ENCODE measurements around the gene AMBRA1.

AMBRA1 gene

DNA sequence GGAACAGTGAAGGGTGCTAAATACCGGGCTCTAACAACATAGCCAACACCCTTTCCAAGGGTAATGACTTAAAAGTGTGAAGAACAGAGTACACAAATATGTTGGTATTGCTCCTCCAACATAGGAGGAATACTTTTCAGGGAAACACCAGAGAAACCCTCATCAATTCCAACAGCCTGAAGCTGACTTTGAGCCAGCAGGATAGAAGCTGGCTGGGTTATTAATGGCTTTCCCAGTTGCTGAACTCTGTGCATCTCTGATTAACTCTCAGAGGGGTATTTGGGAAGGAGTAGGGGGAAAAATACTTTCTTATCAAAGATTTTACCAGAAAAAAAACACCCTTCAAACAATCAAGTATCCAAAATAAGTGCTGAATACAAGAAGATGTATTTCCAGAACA lies 95.6 kb downstream of the AMBRA1 start:
- no peak for DNase-seq

DNA sequence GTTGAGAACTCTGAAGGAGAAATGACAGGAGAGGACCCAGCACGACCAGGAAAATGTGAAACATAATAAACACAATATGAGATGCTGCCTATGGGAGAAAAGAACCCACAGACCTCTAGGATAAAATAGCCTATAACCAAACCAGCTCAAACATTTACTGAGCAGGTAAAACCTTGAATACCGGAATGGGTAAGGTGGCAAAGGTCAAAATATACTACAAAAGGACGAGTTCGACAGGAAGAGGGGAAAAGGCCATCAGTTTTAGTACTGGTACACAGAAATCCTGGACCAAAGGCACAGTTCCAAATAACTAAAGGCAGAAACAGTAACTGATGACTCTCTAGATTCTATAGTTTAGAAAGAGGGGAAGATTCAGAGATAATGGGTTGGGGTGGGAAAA lies 96.3 kb downstream of the AMBRA1 start:
- no peak for DNase-seq

DNA sequence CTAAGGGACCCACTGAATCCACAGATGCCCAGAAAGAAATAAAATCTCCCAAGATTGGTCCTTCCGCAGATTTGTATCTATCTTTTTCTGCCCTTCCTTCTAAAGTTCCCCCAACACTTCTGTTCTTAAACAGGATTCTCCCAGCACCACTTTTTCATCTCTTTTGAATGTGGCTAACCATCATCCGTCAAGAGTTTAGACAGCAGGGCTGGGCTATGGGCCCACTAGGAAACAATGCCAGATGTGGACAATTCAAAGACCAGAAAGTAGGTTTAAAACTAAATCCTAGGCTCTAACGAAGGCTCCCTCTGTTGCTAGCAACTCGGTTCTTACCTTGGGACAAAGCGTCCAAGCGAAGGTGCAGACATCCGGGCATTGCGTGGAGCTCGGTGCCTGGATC lies 100.0 kb downstream of the AMBRA1 start:
- DNase-seq: no peak

DNA sequence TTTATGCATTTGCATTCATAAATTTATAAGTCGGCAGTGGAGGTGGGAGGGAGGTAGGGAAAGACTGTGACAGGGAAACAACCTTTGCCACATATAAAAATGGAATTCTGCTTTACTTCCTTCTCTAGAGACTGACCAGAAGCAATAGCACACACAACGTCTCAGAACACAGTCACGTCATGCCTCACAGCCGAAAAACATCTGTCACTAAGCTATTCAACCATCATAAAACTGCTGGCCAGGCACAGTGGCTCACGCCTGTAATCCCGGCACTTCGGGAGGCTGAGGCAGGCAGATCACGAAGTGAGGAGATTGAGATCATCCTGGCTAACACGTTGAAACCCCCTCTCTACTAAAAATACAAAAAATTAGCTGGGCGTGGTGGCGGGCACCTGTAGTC lies 101.3 kb downstream of the AMBRA1 start:
- DNase-seq: no peak

DNA sequence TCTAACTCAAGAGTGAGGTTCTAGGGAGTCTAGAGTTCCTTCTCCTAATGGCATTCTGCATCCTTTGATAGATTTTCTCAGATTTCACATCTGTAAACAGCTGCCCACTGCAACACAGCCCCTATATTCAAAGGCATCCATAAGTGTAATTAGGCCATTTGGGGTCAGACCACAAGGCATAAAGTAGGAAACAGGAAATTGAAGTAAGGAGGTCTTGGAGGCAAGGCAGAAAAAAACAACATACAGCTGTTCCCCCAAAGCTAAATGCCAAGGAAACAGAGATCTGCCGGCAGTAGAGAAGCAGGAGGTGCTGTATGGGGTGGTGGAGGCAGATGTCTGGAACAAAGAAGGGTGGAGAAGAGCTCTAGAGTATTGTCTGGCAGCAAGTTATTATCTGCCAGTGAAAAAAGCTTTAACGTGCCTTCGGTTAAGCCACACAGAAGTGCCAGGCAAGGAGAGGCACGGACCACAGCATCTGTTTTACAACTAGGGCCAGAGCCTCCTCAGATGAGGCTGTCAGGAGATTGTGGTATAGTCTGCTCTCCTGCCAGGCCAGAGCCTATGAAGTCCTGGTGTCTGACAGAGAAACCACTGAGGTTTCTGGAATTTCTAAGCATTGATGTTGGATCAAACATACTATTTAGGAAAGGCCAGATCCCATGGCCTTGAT lies 102.0 kb downstream of the AMBRA1 start:
- DNase-seq: no peak

DNA sequence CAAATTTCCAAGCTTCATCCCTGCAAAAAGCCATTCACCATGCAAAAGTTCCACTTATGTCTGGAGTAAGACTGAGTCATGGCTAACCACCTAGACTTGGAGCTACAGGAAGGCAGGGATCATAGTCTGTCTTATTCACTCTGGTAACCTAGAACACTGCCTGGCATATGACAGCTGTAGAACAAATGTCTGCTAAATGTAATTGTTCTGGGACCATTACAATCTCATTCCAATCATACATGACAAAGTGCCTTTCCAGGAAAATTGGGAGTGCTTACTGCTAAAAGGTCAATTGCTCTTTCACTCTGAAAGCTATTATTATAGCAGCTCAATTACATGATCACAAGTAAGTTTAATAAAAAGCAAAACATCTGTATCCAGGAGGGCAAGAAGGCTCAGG lies 103.2 kb downstream of the AMBRA1 start:
- no peak for DNase-seq

DNA sequence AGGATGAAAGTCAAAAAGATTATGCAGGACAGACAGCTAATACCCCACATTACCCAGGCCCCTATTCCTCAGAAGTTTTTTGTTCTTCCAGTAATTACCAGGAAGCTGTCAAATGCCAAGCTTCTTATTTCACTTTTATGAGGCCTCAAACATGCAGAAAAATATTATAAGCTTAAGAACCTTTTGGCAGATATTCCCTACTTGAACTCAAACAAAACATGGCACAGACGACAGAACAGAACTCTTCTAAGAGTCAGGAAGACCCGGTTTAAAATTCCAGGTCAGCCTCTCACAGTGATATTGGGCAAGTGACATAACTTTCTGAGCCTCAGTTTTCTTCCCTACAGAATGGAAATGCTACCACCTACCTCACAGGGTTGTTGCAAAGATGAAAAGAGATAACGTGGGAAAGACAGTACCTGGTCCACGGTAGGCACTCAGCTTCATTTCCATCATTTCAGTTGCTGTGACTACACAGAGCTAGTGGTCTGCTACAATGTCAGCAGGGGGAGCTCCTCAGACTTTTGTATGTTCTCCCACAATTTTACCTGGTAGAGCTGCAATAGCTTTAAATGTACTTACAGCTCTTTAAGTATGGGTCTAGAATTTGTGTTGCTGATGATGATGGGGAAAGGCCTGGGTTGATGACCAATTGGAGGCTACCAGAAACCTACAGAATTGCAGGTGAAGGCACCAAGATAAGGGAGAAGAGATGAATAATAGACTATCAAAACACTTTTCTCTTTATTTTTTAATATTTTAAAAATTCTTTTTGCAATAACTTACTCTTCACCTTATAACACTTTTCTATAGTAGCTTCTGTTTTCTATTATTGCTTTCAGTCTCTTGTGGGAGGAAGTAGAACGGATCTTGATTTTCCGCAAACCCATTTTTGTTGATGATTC lies 103.9 kb downstream of the AMBRA1 start:
- DNase-seq: peak; percentile 6

DNA sequence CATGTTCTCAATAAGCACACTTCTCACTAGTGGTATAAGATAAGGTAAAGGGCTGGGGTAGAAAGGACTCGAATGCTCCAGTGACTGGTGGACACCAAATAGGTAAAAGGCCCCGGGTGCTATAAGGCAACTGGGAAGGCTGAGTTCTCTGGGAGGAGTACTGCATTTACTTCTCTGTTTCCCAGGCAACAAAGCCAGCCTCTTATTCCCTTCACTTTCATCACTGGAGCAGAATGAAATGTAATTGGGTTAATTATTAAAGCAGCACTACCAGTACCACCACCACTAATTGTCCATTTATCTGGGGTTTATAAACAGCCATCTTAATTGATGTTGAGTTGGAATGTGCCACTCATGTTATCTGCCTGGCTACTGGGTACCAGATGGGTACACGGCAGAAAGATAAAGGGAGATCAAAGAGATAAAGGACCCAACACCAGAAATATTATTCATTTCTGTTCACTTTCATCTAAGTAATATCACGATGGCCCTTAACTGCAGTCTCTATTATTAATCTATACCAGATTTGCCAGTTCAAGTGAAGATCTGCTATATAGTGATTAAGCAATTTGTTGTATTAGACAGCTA lies 107.9 kb downstream of the AMBRA1 start:
- DNase-seq: no peak

DNA sequence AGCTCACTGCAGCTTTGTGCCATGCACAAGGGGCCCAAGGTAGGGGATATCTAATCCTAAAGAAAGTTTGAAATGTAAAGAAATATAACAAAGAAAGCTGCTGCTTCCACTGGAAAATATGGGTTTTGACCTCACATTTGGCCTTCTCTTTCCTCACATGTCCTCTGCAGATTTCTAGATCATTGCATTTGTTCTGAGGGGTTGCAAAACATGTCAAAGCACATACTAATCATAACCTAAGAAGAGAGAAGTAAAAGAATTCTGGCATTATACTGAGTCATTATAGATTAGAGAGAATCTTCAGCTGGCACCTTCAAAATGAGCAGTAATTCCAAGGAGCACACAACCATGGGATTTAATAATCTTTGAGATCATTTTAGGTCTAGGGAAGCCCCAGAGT lies 109.7 kb downstream of the AMBRA1 start:
- DNase-seq: no peak

DNA sequence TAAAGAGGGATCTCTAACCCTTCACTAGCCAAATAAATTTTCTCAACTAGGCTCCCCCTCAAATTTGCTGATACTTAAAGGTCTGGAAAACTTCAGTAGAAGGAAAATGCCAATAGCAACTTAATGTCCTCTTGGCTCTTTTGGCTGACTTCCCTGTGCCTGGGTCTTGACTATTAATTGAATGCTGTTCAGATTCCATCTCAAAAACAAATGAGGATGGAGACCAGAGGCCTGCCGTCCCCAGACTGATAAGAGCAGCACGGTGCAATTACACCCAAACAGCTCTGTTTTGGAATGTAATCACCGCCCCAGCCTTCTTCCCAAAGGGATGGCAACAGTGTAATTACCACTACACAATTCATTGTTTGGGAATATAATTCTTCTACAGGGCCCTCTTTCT lies 112.9 kb downstream of the AMBRA1 start:
- no peak for DNase-seq

DNA sequence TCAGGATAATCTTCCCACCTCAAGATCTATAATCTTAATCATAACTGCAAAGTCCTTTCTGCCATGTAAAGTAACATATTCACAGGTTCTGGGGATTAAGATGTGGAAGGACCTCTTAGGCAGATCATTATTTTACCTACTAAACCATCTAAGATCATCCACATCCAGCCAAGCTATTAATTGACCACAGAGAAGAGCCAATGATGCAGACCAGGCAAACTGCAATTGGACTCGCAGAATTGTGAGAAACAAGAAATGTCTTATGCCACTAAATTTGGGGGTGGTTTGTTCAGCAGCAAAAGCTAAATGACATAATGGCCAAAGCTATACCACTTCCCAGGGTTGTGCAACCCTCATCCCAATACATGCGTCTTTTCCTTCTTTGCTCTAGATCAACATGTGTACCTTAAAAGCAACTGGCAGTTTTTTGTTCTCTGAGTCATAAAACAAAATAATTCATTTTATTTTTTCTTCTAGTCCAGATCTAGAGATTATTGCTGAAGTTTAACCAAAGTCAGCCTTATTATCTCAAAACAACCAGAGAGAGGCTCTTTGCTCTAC lies 113.6 kb downstream of the AMBRA1 start:
- DNase-seq: no peak

DNA sequence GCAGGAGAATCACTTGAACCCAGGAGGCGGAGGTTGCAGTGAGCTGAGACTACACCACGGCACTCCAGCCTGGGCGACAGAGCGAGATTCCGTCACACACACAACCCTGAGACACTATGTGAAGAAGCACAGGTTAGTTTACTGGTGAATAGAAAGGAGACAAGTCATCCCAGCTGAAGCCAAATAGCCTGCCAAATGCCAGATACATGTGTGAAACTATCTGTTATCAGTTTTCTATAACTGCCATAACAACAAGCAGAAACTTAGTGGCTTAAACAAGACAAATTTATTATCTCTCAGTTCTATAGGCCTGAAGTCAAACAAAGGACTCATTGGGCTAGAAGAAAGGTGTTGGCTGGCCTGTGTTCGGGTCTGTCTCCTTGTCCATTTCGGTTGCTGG lies 114.2 kb downstream of the AMBRA1 start:
- no peak for DNase-seq

DNA sequence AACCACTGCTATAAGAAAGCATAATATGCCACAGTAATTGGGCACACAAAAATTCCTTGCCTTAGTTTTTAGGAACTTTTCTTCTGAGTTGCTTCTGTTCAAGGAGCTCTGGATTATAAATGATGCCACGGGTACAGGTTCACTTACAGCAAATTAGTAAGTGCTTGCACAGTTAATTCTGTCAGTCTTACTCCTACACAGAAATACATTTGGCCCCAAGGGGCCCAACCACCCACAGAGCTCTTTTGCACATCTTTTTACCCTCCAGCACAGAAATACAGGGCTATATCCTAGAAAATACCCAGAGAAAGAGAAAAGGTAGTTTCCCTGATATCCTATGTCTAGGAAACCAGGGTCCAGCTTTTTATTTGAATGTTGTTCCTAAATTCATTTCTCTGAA lies 115.6 kb downstream of the AMBRA1 start:
- no peak for DNase-seq

DNA sequence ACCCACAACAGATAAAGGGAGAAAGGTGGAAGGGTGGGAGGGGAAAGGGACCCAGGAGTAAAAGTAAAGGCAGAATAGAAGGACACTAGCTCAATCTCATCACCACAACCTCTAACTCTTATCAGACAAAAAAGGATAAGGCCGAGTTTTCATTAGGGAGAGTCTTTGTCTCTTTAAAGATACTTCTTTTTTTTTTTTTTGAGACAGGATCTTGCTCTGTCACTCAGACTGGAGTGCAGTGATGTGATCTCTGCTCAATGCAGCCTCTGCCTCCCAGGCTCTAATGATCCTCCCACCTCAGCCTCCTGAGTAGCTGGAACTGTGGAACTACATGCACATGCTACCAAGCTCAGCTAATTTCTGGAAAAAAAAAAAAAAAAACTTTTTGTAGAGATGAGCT lies 116.7 kb downstream of the AMBRA1 start:
- no peak for DNase-seq

DNA sequence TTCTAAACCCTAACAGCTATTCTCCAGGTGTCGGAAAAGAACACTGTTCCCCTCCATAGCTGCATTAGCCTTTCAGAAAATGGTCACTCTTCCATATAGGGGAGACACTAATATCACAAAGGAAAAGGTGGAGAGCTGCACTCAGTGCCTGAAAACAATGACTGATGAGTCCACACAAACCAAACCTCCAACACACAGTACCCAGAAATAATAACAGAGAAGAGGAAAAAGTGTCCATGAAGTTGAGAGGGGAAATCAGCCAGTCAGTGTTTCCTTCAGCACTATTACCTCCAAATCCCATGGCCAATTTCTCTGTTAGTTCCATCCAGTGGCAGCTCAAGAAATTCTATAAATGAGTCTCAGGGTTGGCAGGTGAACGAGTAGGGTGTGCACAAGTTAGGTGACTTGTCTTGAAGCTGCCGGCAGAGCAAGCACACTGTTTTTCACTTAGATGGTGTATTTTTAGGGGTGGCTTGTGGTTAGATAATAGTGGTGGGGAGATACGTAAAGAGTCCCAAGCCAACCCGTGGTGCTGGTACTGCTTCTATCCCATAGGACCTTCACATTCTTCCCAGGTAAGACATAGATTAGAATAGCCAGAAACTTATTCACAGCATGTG lies 117.8 kb downstream of the AMBRA1 start:
- DNase-seq: no peak

DNA sequence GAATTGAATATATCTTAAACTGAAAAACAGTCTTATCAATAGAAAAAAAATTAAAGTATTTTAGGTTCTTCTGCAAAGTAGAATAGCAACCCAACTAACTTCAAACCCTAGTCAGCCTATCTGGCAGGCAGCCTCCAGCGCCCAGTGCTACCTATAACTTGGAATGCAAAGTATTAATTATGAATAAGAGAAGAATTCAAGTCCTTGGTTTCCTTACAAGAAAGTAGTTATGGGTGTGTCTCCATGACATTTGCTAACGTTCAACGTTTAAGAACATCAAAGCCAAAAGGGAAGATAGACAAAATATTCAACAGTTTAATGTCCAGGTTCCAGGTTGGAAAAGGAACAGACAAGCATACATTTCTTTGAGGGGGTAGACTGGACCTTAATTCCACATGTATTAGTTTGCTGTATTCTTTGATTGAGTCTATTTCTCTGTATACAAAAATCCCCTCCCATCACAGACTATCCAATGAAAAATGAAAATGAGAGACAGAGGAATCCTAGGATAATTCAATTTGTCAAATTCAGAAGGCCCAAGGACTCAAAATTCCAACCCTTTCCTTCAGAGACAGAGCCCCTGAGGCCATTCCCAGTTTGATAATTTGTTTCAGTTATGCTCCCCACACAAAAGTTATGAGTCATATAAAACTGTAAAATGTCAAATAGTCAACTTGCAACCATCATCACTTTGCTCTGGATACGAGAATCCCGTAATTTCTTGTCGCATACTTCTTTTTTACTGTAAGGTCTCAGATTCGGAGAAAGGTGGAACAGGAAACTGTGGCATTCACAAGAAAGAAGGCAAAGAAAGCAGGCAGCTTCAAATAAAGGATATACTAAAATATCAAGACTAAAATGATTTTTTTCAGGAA lies 118.5 kb downstream of the AMBRA1 start:
- DNase-seq: no peak

DNA sequence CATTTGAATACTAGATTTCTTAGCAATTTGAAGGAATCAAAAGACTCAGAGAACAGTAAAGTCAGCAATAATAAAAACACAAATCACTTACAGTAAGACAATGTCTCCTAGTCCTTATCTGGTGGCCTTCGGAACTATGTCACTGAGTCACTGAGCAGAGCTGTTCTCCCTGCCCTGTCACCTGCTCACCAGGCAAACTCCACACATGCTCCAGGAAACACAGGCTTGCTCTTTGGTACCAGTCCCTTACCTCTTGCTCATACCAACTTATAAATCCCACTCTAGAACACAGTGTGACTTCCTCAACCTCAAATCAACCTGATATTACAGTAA lies 121.2 kb downstream of the AMBRA1 start:
- no peak for DNase-seq

DNA sequence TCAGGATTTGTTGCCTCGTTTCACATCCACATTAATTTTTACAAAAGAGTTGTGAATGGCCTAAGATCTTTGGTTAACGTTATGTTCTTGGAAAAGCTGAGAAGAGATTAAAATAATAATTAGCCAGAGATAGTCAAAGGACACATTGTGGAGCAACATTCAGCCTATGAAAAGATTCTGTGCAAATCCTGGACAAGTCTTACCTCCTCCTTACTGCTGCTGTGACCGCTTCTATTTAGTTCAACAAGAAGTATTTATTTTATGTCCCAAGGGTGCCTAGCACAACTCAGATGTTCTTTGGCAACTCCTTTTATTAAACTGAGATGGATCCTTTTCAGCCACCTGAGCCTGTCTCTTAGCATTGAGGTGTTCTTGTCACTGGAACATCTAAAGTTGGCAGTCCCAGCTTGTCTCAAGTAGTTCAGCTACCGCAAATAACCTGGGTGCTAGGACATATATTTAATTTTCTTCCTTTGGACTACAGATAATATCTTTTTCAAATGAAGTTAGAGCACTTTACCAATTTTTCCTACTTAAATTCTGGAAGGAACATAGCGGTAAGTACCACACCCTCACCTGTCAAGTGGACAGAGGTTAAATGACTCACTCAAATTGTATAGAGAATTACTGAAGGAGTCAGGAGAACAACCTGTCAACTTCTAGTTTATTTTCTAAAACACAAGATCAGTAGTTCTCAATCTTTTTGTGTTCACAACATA lies 121.7 kb downstream of the AMBRA1 start:
- no peak for DNase-seq

DNA sequence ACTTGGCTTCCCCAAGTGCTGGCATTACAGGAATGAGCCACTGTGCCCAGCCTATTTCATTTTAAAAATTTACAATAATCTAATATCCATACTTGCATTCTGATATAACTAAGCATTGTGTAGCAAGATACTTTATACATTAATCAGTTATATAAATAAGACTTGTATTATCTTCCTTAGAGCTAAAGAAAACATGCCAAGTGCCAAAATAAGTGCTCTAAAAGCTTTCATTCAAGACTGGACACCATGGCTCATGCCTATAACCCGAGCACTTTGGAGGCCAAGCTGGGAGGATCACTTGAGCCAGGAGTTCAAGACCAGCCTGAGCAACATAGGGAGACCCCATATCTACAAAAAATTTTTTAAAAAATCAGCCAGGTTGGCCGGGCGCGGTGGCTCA lies 123.9 kb downstream of the AMBRA1 start:
- DNase-seq: no peak

DNA sequence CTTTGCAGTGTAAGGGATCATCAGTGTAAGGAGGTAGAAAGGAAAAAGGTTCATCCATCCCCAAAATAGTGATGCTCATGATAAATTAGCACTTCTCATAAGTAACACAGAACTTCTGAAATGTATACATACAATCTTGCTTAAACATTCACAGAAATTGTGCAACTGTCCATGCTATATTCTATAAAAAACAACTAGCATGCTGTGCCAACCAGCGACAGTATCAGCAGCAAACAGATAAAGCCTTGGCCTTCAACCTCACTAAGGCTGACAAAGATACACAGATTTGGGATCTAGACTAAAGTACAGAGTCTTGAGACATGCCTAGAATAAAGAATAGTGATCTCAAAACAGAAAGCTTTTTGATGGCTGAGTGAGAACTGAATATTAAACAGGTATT lies 128.1 kb downstream of the AMBRA1 start:
- no peak for DNase-seq

DNA sequence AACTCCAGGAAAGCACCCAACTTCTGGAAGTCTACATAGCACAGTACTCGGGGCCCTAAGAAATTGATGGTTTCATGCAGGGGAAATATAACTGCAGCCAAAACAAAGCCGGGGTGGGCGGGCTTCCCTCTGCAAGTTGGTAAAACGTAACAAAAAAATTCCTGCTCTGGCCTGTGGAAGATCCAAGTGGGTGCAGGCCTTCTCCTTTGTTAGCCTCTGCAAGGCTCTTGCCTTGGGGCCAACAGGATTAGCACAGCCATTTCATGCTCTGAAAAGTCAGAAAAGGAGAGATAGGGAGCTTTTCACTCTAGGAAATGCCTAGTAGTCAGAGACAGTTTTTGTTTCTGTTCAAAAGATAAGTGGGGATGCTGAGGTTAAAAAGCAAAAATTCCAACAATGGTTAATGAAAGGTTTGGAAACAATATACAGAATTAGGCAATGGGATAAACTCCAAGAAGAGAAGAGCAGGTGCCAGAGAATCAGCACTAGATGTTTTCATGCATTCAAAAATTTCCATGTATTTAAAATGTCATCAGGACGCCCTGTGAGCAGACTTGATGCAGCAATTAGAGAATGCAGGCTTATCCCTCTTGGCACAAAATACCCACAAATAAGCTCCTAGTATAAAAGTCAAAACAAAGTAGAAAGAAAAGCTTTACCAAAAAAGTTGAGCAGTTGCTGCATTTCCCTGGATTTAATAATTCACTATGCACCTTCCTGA lies 130.0 kb downstream of the AMBRA1 start:
- DNase-seq: no peak

Measured in stimulated activated CD4-positive, alpha-beta T cell treated with anti-CD3 and anti-CD28 coated beads, Interleukin-1b, Interleukin-23, amount 100 ng/mL, for 48 hours (primary cell).